Stimulated activated CD8-positive, alpha-beta memory T cell treated with anti-CD3 and anti-CD28 coated beads, Interleukin-4, amount 100 ng/mL, for 1 hour (primary cell): Measurements from ENCODE around the gene MEF2B.

ENCODE experiments used
- DNase-seq, 2 donors: peaks; one replicate each; pipeline ENCODE4 v3.0.0-alpha.2; 2020; ENCODE audit warnings: low read depth in 2 of 2, low spot score in 1 of 2

MEF2B gene

DNA sequence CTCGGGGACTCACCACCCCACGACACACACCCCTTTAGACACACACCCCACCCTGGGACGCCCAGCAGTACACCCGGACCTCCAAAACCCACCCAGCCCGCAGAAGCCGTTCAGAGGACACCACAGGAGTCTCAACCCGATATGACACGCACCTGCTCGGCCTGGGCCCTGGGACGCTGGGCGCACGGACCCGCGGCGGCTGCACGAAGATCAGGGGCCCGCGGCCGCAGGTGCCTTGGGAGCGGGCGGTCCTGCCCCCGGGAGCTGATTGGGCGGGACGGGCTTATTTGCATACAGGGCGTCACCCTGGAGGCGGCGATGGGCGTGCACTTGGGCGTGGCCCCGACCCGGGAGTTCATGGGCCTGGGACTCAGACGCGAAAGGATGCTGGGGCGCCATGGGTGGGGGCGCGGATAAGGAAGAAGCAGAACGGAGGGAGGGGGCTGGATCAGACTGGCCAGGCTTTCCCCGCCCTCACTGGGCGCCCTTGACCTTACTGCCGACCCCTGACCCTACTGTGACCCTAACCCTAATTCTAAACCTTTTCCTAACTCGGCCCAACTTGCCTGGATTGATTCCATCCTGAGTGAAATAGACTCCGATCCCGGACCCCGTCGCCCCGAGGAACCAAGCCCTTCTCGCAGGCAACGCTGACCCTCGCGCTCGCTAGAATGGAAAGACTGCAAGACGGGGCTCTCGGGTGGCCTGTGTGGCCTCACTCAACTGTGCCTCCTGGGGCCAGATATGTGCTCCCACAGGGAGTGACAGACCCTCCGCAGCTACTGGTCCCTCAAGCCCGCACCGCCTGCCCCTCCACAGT lies at the start of gene MEF2B:
Gene MEF2B (minus strand): TSS at position 211 of the 820 bp plus-strand sequence. CDS start 19,528 bp downstream, outside the sequence.
- DNase-seq: peak; percentile 38 to 53

DNA sequence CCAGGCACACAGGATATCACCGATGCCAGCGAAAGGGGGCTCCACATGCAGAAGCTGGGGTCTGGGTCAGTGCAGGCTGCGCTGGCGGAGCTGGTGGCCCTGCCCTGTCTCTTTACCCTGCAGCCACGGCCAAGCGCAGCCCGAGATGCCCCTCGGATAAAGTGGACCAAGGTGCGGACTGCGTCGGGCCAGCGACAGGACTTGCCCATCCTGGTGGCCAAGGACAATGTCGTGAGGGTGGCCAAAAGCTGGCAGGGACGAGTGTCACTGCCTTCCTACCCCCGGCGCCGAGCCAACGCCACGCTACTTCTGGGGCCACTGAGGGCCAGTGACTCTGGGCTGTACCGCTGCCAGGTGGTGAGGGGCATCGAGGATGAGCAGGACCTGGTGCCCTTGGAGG lies 48.8 kb upstream of the MEF2B start:
- no peak for DNase-seq

DNA sequence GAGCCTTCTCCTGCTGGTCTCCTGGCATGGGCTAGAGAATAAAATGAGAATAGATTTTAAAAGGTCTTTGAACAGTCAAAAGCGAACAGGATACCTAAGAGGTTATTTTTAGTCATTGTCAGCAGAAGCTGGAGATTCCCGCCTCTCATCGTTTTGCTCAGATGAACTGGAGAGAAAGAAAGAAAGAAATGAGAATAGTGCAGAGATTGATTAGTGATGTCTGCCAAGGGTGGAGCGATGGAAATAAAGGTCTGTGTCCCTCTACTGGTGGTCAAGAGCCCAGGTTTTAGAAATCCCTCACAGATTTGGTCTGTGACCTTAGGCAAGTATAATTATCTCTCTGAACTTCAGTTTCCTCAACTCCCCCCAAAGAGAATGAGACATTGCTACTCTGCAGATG lies 47.0 kb upstream of the MEF2B start:
- DNase-seq: no peak

DNA sequence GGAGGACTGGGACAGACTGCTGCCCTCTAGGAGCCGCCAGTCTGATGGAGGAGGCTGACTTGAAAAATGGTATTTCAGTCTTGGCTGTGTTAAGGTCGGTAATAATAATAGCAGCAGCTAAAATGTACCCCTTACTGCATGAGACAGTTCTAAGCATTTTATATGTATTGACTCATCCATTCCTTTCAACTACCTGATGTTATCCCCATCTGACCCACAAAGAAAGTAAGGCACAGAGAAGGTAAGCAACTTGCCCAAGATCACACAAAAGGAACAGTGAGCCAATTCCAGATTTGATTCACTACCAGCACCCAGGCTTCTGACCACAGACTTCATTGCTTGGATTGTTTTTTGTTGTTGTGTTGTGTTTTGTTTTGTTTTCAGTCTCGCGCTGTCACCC lies 45.7 kb upstream of the MEF2B start:
- DNase-seq: no peak

DNA sequence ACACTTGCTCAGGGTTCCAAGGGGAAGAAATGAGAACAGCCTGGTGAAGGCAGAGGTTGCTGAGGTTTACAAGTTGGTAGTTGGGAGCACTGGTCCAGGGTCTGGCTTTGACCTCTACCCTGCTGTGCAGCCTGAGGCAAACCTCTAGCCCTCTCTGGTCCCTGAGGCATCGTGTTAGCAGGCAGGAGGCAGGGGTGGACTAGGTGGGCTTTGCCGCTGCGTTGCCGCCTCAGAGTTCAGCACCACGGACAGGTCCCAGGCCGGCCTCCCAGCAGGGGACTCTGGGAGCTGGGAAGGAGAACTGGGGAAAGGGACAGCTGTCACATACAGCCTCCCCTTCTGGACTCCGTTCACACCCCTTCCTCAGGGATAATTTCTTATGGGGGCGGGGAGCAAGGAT lies 44.8 kb upstream of the MEF2B start:
- no peak for DNase-seq

DNA sequence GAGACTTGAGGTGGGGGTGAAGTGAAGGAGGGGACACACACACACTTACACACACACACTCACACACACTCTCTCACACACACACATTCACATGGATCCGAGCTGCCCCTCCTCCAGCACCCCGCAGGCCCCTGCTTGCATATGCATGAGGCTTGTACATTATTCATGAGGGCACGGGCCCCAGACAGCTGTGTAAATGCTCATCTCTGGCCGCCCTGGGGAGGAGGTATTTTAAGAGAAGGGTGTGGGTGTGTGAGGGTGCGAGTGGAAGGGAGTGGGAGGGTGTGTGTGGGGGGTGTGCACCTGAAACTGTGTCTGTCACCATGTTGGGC lies 44.1 kb upstream of the MEF2B start:
- no peak for DNase-seq

DNA sequence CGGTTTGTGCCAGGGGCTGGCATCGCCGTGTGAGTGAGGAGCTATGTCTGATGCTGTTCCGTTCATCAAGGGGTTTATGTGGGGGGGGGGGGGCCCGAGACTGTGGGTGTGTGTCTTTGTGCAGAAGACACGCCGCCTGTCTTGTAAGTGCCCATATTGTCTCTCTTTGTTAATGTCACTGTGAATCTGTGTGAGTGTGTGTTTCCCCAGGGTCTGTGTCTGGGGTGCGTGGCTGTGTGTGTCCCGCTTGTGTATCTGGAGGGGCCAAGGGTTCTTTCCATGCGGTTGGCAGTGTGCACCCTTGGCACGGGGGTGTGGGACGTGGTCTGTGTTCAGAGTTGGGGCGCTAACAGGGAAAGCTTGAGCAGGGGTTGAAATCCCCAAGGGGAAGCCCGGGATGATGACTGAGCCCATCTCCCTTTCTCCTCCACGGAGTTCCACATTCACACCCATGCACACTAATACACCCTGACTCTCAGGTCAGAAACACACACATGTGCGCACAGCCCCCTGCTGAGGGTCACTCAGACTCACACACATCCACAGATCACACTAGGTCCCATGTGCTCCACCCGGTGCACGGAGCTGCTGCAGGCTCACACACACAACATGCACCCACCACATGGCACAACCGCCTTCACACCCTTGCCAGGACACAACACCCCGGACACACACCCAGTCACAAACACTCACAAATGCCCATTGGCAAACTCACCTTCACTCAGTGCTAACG lies 43.5 kb upstream of the MEF2B start:
- DNase-seq: no peak

DNA sequence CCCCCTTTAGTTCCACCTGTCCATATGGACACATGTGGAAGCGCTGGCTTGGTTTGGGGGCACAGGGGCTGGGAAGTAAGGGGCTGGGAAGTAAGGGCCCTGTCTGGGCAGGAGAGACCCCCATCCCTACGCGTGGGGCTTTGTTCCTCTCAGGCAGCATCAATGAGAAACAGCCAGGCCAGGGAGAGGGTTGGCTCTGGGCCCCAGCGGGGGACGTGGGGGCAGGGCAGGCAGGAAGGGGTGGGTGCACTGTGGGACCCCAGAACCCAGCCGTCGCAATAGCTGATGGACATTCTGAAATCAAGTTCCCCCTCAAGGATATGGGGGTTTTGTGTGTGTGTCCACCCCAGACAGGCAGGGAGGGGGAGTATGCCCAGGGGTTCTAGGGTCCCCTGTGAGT lies 42.9 kb upstream of the MEF2B start:
- DNase-seq: no peak

DNA sequence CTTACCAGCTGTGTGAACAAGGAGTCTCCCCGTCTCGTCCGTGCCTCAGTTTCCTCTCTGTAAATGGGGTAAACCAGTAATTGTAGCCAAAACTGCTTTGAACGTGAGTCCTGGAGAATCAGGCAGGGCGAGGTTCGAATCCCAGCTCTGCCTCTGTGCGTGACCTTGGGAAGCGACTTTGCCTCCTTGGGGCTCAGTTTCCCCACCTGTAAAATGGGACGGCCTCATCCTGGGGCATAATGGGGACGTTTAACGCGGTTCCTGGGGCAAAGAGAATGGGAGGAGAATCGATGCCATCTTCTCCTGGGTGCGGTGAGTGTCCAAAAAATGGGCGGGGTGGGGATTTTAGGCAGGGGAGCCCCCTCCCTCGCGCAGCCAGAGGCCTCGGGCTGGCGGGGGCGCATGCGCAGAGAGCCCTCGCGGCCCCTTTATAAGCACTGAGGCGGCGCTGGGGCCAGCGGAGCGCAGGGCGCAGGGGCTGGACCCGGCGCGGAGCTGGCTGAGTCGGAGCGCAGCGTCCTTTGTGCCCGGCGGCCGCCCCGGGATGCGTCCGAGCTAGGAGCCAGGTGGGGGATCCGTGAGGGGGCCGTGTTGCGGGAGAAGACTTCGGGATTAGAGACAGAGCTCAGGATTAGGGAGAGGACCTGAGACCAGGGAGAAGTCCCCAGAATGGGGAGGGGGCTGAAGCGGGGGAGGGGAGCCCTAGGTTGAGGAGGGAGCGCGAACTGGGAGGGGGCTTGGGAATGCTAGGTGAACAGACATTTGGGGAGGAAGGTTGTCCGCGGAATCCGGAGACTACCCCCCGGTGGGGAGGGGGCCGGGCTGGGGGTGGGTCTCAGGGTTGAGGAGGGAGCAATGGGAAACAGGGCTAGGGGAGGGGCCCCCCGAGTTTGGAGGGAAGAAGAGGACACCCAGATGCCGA lies 41.7 kb upstream of the MEF2B start, which contains the start of gene NCAN:
Gene NCAN (plus strand): TSS at position 460 of the 922 bp plus-strand sequence. CDS start 4,996 bp downstream, outside the sequence.
- DNase-seq: no peak

DNA sequence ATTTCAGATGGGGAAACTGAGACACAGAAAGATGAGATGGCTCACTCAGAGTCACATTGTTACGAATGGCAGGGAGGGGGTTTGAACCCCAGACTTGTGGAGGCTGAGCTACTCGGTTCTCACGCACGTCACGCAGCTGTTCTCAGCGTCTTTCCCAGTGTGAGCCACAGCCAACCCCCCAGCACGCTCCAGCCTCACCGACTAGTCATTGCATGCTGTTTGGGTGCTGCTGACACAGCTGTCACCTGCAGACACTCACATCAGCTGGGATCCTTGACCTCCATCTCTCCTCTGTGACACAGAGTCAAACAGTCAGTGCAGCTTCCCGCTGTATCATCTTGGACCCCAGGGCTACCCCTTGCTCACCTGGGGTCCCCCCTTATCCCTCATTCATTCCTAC lies 39.3 kb upstream of the MEF2B start:
- no peak for DNase-seq

DNA sequence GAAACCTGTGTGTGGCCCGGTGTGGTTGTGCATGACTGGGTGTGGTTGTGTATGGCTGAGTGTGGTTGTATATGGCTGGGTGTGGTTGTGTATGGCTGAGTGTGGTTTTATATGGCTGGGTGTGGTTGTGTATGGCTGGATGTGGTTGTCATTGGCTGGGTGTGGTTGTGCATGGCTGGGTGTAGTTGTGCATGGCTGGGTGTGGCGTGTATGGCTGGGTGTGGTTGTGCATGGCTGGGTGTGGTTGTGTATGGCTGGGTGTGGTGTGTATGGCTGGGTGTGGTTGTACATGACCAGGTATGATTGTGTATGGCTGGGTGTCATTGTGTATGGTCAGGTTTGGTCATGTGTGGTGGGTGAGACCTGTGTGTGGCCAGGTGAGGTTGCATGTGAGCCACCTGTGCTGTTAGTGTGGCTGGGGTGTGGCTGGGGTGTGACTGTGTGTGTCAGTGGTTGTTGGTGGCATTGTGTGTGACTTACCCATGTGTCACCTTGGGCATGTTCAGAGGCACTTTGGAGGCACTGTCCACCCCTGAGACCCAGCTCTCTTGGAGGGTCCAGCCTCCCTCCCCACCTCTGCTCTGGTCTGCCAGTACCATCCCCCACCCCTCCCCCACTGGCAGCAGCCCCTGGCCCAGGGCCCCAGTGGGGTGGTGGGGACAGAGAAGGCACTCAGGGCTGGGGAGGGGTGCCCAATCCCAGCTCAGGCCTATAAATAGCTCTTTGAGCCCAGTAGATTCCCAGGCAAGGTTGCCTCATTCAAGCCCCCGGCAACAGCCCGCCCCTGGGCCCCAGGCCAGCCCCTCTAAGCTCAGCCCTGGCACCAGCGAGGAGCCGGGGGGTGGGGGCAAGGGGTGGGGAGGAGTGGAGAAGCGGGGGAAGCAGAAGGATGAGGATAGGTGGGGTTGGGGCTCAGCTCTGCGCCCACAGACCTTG lies 37.8 kb upstream of the MEF2B start:
- no peak for DNase-seq

DNA sequence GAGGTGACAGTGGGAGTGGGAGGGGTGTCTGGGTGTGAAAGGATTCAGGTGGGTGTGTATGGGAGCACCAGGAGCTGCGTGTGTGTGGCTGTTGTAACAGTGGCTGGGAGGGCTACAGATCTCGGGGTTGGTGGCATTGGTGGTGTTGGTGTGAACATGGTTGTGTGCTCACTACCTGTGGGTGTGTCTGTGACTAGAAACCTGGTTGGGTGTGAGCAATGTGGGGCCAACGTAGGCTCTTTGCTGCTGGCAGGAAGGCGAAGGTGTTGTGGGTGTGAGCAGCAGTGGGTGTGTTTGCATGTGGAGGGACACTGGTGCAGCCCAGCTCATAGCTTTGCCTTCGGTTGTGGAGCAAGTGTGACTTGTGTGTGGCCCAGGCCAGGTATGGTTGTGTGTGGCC lies 36.9 kb upstream of the MEF2B start:
- no peak for DNase-seq

DNA sequence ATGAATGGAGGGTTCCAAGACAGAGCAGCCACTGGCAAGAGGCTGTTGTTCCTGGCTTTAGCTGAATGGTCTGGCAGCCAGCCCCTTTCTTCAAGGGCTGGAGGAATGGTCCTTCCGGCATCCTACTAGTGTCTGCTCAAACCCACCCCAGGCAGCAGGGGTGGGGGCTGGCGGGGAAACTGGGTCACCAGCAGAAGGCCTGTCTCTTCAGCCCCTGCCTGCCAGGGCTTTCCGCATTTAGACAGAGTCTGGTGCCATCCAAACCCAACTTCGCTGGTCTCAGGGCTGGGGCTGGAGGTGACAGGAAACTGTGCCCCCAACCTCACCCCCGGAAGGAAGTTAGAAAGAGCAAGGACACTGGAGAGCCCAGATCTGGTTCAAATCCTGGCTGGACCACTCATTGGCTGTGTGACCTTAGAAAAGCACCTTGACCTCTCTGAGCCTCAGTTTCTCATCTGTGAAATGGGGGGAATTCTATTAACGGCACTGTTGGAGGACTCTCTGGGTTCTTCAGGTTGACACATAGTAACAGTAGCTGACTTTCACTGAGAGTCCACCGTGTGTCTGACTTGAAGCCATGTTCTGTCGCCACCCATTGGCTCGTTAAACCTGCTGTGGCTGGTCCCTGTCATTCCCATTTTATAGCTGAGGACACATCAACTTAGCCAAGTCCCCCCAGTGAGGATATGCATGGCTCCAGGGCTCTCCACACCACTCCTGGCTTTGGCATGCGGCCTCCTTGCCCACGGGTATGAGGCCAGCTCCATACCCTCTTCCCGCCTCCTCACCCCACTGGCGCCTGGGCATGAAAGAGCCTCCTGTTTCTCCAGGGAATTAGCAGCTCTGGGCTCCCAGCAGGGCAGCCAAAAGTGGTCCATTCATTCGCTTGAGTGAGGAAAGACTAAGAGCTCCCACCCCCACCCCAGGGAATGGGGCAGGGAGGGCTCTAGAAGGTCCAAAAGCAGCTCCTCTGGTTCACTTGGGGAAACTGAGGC lies 35.6 kb upstream of the MEF2B start:
- no peak for DNase-seq

DNA sequence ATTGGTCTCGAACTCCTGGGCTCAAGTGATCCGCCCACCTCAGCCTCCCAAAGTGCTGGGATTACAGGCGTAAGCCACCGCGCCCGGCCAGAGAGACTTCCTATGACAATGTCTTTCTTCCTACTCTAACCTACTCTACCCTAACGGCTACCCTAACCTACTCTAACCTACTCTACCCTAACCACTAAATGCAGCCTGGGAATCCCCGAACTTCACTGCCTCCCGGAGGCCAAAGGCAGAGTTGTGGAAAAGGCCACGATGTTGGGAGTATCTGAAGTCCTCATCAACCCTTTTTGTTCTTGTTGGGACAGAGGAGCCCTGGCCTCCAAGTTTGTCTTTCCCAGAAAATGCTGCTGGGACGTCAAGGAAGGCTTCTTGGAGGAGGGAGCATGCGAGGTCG lies 34.1 kb upstream of the MEF2B start:
- DNase-seq: no peak

DNA sequence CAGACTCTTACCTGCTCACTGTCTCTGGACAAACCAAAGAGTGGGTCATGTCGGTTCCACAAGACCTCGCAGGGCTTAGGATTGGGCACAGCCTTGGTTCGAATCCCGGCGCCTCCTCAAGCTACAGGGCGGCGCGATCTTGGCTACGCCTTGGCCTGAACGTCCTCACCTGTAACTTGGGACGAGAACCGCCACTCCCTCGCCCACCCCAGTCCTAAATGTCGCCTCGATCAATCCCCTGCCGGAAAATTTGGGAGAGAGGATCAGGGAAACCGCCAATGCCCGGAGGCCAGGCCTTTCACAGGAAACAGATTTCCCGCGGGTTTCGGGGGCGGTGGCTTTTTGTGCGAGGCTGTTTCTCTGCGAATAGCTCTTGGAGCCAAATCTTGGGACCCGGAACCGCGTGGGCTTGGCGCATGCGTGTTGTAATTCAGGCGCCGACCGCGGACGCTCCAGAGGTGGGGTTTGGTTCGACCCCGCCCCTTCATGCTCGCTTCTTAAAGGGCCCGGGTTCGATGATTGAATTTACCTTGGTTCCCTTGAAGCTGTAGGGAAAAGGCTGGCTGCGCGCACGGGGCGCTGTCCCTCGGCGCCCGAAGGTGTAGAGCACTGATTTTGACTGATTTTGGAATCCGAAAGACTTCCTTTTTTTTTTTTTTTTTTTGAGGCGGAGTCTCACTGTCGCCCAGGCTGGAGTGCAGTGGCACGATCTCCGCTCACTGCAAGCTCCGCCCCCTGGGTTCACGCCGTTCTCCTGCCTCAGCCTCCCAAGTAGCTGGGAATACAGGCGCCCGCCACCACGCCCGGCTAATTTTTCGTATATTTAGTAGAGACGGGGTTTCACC lies 33.2 kb upstream of the MEF2B start, which contains the start of gene NR2C2AP:
Gene NR2C2AP (minus strand): TSS at position 403 of the 845 bp plus-strand sequence. CDS start 354 bp downstream, at position 49.
- peak; percentile 82 to 85 for DNase-seq

DNA sequence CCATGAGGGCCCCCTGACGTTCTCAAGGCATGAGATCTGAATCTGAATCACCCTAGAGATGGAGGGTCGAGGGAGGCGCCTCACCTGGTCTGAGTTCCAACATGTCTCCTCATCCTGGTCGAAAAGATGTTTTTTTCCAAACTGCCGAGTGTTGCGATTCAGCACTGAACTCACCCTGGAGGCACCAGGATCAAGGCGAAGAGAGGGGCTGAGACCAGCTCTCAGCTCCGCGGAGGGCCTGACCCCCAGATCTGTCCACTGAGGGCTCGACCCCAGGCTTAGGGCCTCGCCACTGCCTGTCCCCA lies 32.6 kb upstream of the MEF2B start:
- DNase-seq: no peak

DNA sequence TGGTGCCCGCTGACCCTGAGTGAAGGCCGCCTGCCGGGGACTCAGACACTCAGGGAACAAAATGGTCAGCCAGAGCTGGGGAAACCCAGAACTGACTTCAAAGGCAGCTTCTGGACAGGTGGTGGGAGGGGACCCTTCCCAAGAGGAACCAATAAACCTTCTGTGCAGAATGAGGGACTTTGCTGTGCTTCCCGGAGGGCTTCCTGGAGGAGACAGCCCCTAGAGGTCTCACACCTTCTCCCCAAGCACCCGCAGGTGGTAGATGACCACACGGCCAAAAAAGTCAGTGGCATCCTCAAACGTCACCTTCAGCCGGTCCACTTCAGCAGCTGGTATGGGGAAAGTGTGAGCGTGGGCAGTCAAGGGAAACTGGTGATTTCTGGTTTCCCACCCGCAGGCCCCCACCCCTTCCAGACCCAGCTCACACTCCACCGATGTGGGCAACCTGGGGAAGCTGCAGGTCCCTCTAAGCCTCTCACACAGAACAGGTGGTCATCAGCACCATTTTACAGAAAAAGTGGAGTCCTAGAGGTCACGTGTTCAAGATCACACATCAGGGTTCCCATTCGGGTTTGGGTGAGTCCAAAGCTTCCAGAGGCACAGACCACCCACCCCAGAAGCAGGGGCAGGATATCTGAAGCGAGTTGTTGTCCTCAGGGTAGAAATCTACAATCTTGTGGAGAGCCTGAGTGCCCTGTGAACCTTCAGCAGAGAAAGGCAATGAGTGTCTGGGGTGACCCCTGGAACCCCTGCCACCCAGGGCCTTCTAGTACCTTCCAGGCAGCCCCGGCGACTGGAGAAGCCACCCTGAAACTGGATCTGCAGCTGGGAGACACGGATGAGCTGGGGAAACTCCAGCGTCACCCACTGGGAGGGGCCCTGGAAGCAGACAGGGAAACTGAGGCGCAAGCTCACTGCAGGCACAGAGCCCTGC lies 31.9 kb upstream of the MEF2B start:
- DNase-seq: no peak
